Measurements from ENCODE around the gene PYURF. TPM values are rescaled to one million over a fixed set of nuclear protein-coding genes. Genes with fewer than 3 reads are reported as not detected.

PYURF gene
- total RNA-seq, 1 experiment from 2014 or later, result 50.9 TPM

GRCh38 chr4:88531549-88531948 lies 8.0 kb upstream of the PYURF start:
- DNase-seq (ENCODE audit: low read depth, low spot score), result no peak
- intact Hi-C loops (cut with micrococcal nuclease), result no loop called here
- Histone ChIP-seq H3K79me2 (ENCODE audit: insufficient read depth, low read length) (no peaks in the 10 kb centered on the region), H3K4me3 (replicated peaks in 1 of 2; ENCODE audit: low read depth in 1 of 2, low read length in 2 of 2) (no peak overlapping the region), H4K20me1 (ENCODE audit: insufficient read depth) (no peaks in the 10 kb centered on the region), H3K27ac (ENCODE audit: low read depth, low read length) (no peak overlapping the region), H3K9me3 (ENCODE audit: control insufficient read depth in 1 of 2, insufficient read depth in 1 of 2, low read depth in 1 of 2, low read length in 2 of 2) (no peaks in the 10 kb centered on the region), H2AFZ (ENCODE audit: low read depth, low read length, poor library complexity, severe bottlenecking) (no peak overlapping the region), H3K9ac (ENCODE audit: low read length) (no peak overlapping the region), H3K4me1 (ENCODE audit: control insufficient read depth in 1 of 2, insufficient read depth in 2 of 2, low read length in 2 of 2) (peaks cover 0 to under 1% of the 10 kb centered on the region in 2 experiments; a peak in 2 of 4 replicates), H3K36me3 (ENCODE audit: control insufficient read depth in 1 of 2, insufficient read depth in 2 of 2, low read length in 2 of 2) (no peaks in the 10 kb centered on the region), H3K9me2 (ENCODE audit: insufficient read depth) (no peaks in the 10 kb centered on the region), H3K4me2 (ENCODE audit: low read length) (no peak overlapping the region), H3K27me3 (ENCODE audit: insufficient read depth, low read length) (no peaks in the 10 kb centered on the region)
- ChIA-PET CTCF (interaction anchor here (1.8 to 3.0 kb wide), 2 partner anchors 128 to 142 kb away, joined by 4 to 14 read pairs; no protein-coding TSS in a partner anchor), RAD21 (ENCODE audit: low non-redundant PET in 1 of 2, low total read pairs in 2 of 2, uncharacterized antibody in 2 of 2, unreplicated experiment in 2 of 2) (interaction anchor here in 1 of 2 experiments (0.6 kb wide), 1 partner anchor 15 kb away, joined by 6 read pairs; no protein-coding TSS in a partner anchor), POLR2A (no interaction called here)
- BruUV-seq (replicated peaks), result no TSS peak
- no peak for TF ChIP-seq CTCF (IDR thresholded peaks at IDR 0.05 in 2 of 3, conservative IDR thresholded peaks at IDR 0.05 in 1 of 3; ENCODE audit: borderline replicate concordance in 1 of 3, insufficient read depth in 1 of 3, low read depth in 2 of 3, low read length in 2 of 3)
- ATAC-seq, result no peak

- peaks cover 6 to 15% of the 10 kb centered on the region in 2 experiments; a peak in 3 of 4 replicates for H3K4me1 ChIP-seq (ENCODE audit: control insufficient read depth in 1 of 2, insufficient read depth in 2 of 2, low read length in 2 of 2)
- RAD21 ChIA-PET (ENCODE audit: low non-redundant PET in 1 of 2, low total read pairs in 2 of 2, uncharacterized antibody in 2 of 2, unreplicated experiment in 2 of 2), result no interaction called here
- BruUV-seq (replicated peaks), result no TSS peak
- CTCF ChIA-PET, result interaction anchor here (1.5 kb wide), 1 partner anchor 130 kb away, joined by 6 read pairs; no protein-coding TSS in a partner anchor
- no peaks in the 10 kb centered on the region for H3K36me3 ChIP-seq (ENCODE audit: control insufficient read depth in 1 of 2, insufficient read depth in 2 of 2, low read length in 2 of 2)
- H3K27ac ChIP-seq (ENCODE audit: low read depth, low read length), result no peak overlapping the region
- no peaks in the 10 kb centered on the region for H3K9me3 ChIP-seq (ENCODE audit: control insufficient read depth in 1 of 2, insufficient read depth in 1 of 2, low read depth in 1 of 2, low read length in 2 of 2)
- ATAC-seq (no peak), DNase-seq (ENCODE audit: low read depth, low spot score) (no peak)
- H4K20me1 ChIP-seq (ENCODE audit: insufficient read depth), result no peaks in the 10 kb centered on the region
- H3K4me3 ChIP-seq (replicated peaks in 1 of 2; ENCODE audit: low read depth in 1 of 2, low read length in 2 of 2), result no peak overlapping the region
- intact Hi-C loops (cut with micrococcal nuclease), result no loop called here
- no peak overlapping the region for H3K9ac ChIP-seq (ENCODE audit: low read length)
- H3K4me2 ChIP-seq (ENCODE audit: low read length), result no peak overlapping the region
- no peaks in the 10 kb centered on the region for H3K27me3 ChIP-seq (ENCODE audit: insufficient read depth, low read length)
- H3K79me2 ChIP-seq (ENCODE audit: insufficient read depth, low read length), result no peaks in the 10 kb centered on the region
- POLR2A ChIA-PET, result no interaction called here
- H2AFZ ChIP-seq (ENCODE audit: low read depth, low read length, poor library complexity, severe bottlenecking), result no peak overlapping the region
- no peaks in the 10 kb centered on the region for H3K9me2 ChIP-seq (ENCODE audit: insufficient read depth)
- TF ChIP-seq ZBTB33 (IDR thresholded peaks at IDR 0.05; ENCODE audit: extremely low read depth, insufficient replicate concordance, low read length), result no peak
- peak; percentile 52 for TF ChIP-seq RAD21 (IDR thresholded peaks at IDR 0.05; ENCODE audit: low read depth)
- no peak for TF ChIP-seq REST (IDR thresholded peaks at IDR 0.05; ENCODE audit: low read depth)
- no peak for TF ChIP-seq ATF3 (IDR thresholded peaks at IDR 0.05)
- no peak for TF ChIP-seq SP1 (IDR thresholded peaks at IDR 0.05; ENCODE audit: low read depth)
- TF ChIP-seq EZH2phosphoT487 (IDR thresholded peaks at IDR 0.05; ENCODE audit: borderline replicate concordance), result no peak
Observed at GRCh38 chr4:88528861-88529260, 5.3 kb upstream of the PYURF start.
